OCI-LY1 (cell line): Measurements from ENCODE around the gene PTPRD.

Source experiments
- H2AFZ ChIP-seq: fragments of 200-600 bp; sonication (generic), shearing (Covaris generic); 2 replicates; pipeline ENCODE4 v1.6.0; 2014; ENCODE audit warnings: antibody characterized with exemption, mild to moderate bottlenecking, low read length
- H3F3A ChIP-seq: fragments of 200-600 bp; sonication (generic), shearing (Covaris generic); 2 replicates; pipeline ENCODE4 v1.6.0; 2014; ENCODE audit warnings: mild to moderate bottlenecking, antibody characterized with exemption, low read length, moderate library complexity; ENCODE audit not compliant: insufficient read depth
- H3K27ac ChIP-seq: fragments of 200-600 bp; sonication (generic); 2 replicates; pipeline ENCODE4 v1.5.1; 2014; ENCODE audit warnings: low read length, mixed run types, mild to moderate bottlenecking, low read depth; ENCODE audit not compliant: poor library complexity, severe bottlenecking
- H3K27me3 ChIP-seq: fragments of 200-600 bp; sonication (generic); 2 replicates; pipeline ENCODE4 v1.6.0; 2014; ENCODE audit warnings: antibody characterized with exemption, mild to moderate bottlenecking, low read length, moderate library complexity; ENCODE audit not compliant: insufficient read depth
- H3K36me3 ChIP-seq: fragments of 200-600 bp; sonication (generic); 2 replicates; pipeline ENCODE4 v1.6.1; 2014; ENCODE audit warnings: mild to moderate bottlenecking, antibody characterized with exemption, low read length, moderate library complexity, mixed read lengths; ENCODE audit not compliant: insufficient read depth
- H3K4me1 ChIP-seq: fragments of 200-600 bp; sonication (generic); 2 replicates; pipeline ENCODE4 v1.5.1; 2014; ENCODE audit warnings: mild to moderate bottlenecking, low read length, moderate library complexity; ENCODE audit not compliant: insufficient read depth, severe bottlenecking
- H3K4me2 ChIP-seq: fragments of 200-600 bp; sonication (generic), shearing (Covaris generic); 2 replicates; pipeline ENCODE4 v1.6.1; 2014; ENCODE audit warnings: low read length
- H3K4me3 ChIP-seq: fragments of 200-600 bp; sonication (generic); 2 replicates; pipeline ENCODE4 v1.5.1; 2014; ENCODE audit warnings: low read length, low read depth, mild to moderate bottlenecking, mixed read lengths; ENCODE audit not compliant: poor library complexity, severe bottlenecking
- H3K79me2 ChIP-seq: fragments of 200-600 bp; shearing (Covaris generic); 2 replicates; pipeline ENCODE4 v1.6.1; 2016; ENCODE audit warnings: mixed run types, low read length, mixed read lengths; ENCODE audit not compliant: insufficient read depth
- H3K9ac ChIP-seq: fragments of 200-600 bp; sonication (generic), shearing (Covaris generic); 2 replicates; pipeline ENCODE4 v1.6.1; 2014; ENCODE audit warnings: mild to moderate bottlenecking, low read length, mixed read lengths
- H3K9me2 ChIP-seq: fragments of 200-600 bp; sonication (generic), shearing (Covaris generic); 2 replicates; pipeline ENCODE4 v1.6.1; 2014; ENCODE audit warnings: low read depth, mild to moderate bottlenecking, low read length, mixed read lengths
- H3K9me3 ChIP-seq: fragments of 200-600 bp; shearing (Covaris generic); 2 replicates; pipeline ENCODE4 v1.6.1; 2014; ENCODE audit warnings: low read length, mixed read lengths
- H4K20me1 ChIP-seq: fragments of 200-600 bp; sonication (generic), shearing (Covaris generic); 2 replicates; pipeline ENCODE4 v1.6.0; 2016; ENCODE audit warnings: mild to moderate bottlenecking, low read length; ENCODE audit not compliant: insufficient read depth
- CTCF ChIP-seq: fragments of 200-600 bp; sonication (generic), shearing (Covaris generic); IDR thresholded peaks from 2 replicates; pipeline ENCODE4 v1.5.1; 2017; ENCODE audit warnings: mild to moderate bottlenecking, antibody characterized with exemption, low read length, moderate library complexity, mixed read lengths
- EZH2 ChIP-seq: fragments of 200-600 bp; sonication (generic), shearing (Covaris generic); IDR thresholded peaks from 2 replicates; pipeline ENCODE4 v1.8.0; 2017; ENCODE audit warnings: borderline replicate concordance, mixed run types, mild to moderate bottlenecking, antibody characterized with exemption, low read length, moderate library complexity, mixed read lengths

Gene PTPRD

DNA sequence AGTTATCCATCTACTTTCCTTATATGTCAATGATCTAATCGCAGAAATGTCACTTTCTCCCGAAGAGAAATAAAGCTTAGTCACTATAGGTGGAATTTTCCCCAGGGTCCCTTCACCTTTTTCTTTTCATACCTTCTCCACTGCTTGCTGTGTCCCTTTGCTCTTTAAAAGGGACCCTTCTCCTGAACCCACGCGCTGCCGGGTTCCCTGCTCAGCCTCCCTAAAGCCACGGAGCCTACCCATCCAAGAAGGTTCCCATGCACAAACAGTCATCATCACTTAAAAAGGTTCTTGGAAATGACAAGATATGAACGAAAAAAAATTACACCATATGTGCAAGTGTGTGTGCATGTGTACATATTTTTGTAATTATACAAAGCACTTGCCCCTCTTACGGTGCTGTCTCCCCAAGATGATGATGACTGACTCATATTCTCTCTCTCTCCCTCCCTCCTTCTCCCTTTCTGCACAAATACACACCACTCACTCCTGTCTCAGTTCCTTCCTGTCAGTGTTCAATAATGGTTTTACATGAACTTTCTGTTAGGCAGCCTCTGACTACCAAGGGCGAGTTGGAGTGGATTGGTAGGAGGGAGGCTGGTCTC is 1.5 kb upstream of the PTPRD start:
- no peak for TF ChIP-seq CTCF
- no peak for TF ChIP-seq EZH2
- H4K20me1 ChIP-seq, result no peaks in the 10 kb centered on the region
- no peaks in the 10 kb centered on the region for H3K27me3 ChIP-seq
- H3K79me2 ChIP-seq, result no peaks in the 10 kb centered on the region
- H3K36me3 ChIP-seq, result no peaks in the 10 kb centered on the region
- no peak overlapping the region for H3K9ac ChIP-seq
- no peak overlapping the region for H3K4me2 ChIP-seq
- no peaks in the 10 kb centered on the region for H3K4me1 ChIP-seq
- H3K27ac ChIP-seq, result no peak overlapping the region
- H3K4me3 ChIP-seq, result no peak overlapping the region
- H3K9me3 ChIP-seq, result no peaks in the 10 kb centered on the region
- H3K9me2 ChIP-seq, result no peaks in the 10 kb centered on the region
- no peak overlapping the region for H2AFZ ChIP-seq
- no peaks in the 10 kb centered on the region for H3F3A ChIP-seq

DNA sequence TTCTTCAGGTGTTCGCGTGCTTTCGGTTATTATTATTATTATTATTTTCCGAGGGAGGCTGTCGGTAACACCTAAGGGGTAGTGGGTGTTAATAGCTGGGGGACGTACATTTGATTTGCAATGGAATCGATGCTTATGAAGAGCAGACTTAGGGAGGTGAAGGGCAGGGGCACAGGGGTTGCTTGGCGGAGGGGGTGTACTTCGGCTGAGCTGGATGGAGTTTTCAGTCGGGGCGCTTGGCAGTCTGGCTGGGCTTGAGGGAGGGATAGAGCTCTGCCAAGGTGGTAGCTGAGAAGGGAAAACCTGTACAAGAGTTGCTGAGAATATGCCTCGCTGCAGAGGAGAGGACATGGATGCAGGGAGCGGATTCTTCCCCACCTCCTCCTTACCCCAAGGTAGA is 617 bp upstream of the PTPRD start:
- no peaks in the 10 kb centered on the region for H3K27me3 ChIP-seq
- H2AFZ ChIP-seq, result no peak overlapping the region

DNA sequence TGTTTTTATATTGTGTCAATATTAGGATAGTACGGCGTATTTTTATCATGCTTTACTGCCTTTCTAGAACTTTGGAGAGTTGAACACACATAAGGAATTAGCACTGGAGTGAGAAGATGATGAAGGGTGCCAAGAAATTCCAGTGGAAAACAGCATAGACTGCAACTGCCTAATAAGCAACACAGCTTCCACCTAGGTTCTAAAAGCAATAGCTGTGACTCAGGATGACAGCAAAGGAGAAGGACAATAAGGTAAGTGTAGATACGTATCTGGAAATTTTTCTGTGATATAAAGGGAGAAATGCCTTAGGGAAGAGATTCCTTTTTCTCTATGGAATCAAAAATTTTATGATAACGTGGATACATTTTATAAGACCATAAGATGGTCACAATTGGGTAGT is 7.4 kb downstream of the PTPRD start:
- Histone ChIP-seq H3K9ac (no peak overlapping the region), H3K4me3 (no peak overlapping the region), H3K9me3 (no peaks in the 10 kb centered on the region), H3K4me2 (no peak overlapping the region), H3K4me1 (no peaks in the 10 kb centered on the region), H2AFZ (no peak overlapping the region), H3K79me2 (no peaks in the 10 kb centered on the region), H3K36me3 (no peaks in the 10 kb centered on the region), H3K9me2 (no peaks in the 10 kb centered on the region), H3K27ac (no peak overlapping the region), H3F3A (no peaks in the 10 kb centered on the region), H3K27me3 (no peaks in the 10 kb centered on the region), H4K20me1 (no peaks in the 10 kb centered on the region)
- TF ChIP-seq CTCF (no peak), EZH2 (no peak)

More for the DNA sequence above, 617 bp upstream of the PTPRD start:
- no peaks in the 10 kb centered on the region for H3K9me2 ChIP-seq
- H3K4me1 ChIP-seq, result no peaks in the 10 kb centered on the region
- H3F3A ChIP-seq, result no peaks in the 10 kb centered on the region
- no peak overlapping the region for H3K27ac ChIP-seq
- no peaks in the 10 kb centered on the region for H3K79me2 ChIP-seq
- no peak overlapping the region for H3K4me3 ChIP-seq
- H3K9ac ChIP-seq, result no peak overlapping the region
- no peak overlapping the region for H3K4me2 ChIP-seq
- no peaks in the 10 kb centered on the region for H3K36me3 ChIP-seq
- H3K9me3 ChIP-seq, result no peaks in the 10 kb centered on the region
- TF ChIP-seq EZH2 (no peak), CTCF (no peak)
- H4K20me1 ChIP-seq, result no peaks in the 10 kb centered on the region
